ENCODE measurements around the gene ADAM10.

Gene ADAM10

GRCh38 chr15:58543664-58544335, 205.7 kb downstream of the ADAM10 start:
- Histone ChIP-seq H3K4me1 (ENCODE audit: control insufficient read depth, insufficient read depth, low read length) (no peaks in the 10 kb centered on the region), H3K9me3 (ENCODE audit: control insufficient read depth, low read length) (no peaks in the 10 kb centered on the region), H3K4me3 (ENCODE audit: insufficient read depth, low read depth, low read length) (no peak overlapping the region), H3K27me3 (ENCODE audit: control insufficient read depth, insufficient read depth, low read length, poor library complexity, severe bottlenecking) (no peaks in the 10 kb centered on the region), H3K27ac (ENCODE audit: insufficient read depth, low read depth, low read length, poor library complexity, severe bottlenecking) (no peak overlapping the region), H3K36me3 (ENCODE audit: control insufficient read depth, insufficient read depth, low read length) (no peaks in the 10 kb centered on the region)
- 89 to 93% methylated on average over 17 of the region's 17 CpGs for WGBS, 2 experiments

GRCh38 chr15:58541410-58542087, 208.0 kb downstream of the ADAM10 start:
- H3K27me3 ChIP-seq (ENCODE audit: control insufficient read depth, insufficient read depth, low read length, poor library complexity, severe bottlenecking) = no peaks in the 10 kb centered on the region
- no peak overlapping the region for H3K27ac ChIP-seq (ENCODE audit: insufficient read depth, low read depth, low read length, poor library complexity, severe bottlenecking)
- no peaks in the 10 kb centered on the region for H3K4me1 ChIP-seq (ENCODE audit: control insufficient read depth, insufficient read depth, low read length)
- no peaks in the 10 kb centered on the region for H3K36me3 ChIP-seq (ENCODE audit: control insufficient read depth, insufficient read depth, low read length)
- WGBS, 2 experiments = 90 to 91% methylated on average over 22 of the region's 22 CpGs
- no peak overlapping the region for H3K4me3 ChIP-seq (ENCODE audit: insufficient read depth, low read depth, low read length)
- no peaks in the 10 kb centered on the region for H3K9me3 ChIP-seq (ENCODE audit: control insufficient read depth, low read length)

- no peaks in the 10 kb centered on the region for H3K27me3 ChIP-seq (ENCODE audit: control insufficient read depth, insufficient read depth, low read length, poor library complexity, severe bottlenecking)
- no peak overlapping the region for H3K27ac ChIP-seq (ENCODE audit: insufficient read depth, low read depth, low read length, poor library complexity, severe bottlenecking)
- WGBS, 2 experiments = 78 to 95% methylated on average over 1 of the region's 1 CpG
These were observed 210.0 kb downstream of the ADAM10 start for GRCh38 chr15:58539548-58539947.

GRCh38 chr15:58538901-58539300, 210.6 kb downstream of the ADAM10 start:
- Histone ChIP-seq H3K4me1 (ENCODE audit: control insufficient read depth, insufficient read depth, low read length) (peaks cover 12% of the 10 kb centered on the region), H3K36me3 (ENCODE audit: control insufficient read depth, insufficient read depth, low read length) (no peaks in the 10 kb centered on the region), H3K9me3 (ENCODE audit: control insufficient read depth, low read length) (no peaks in the 10 kb centered on the region), H3K27me3 (ENCODE audit: control insufficient read depth, insufficient read depth, low read length, poor library complexity, severe bottlenecking) (no peaks in the 10 kb centered on the region), H3K4me3 (ENCODE audit: insufficient read depth, low read depth, low read length) (no peak overlapping the region), H3K27ac (ENCODE audit: insufficient read depth, low read depth, low read length, poor library complexity, severe bottlenecking) (no peak overlapping the region)
- 91 to 95% methylated on average over 2 to 3 of the region's 3 CpGs for WGBS, 2 experiments

More at GRCh38 chr15:58539548-58539947, 210.0 kb downstream of the ADAM10 start:
- Histone ChIP-seq H3K36me3 (ENCODE audit: control insufficient read depth, insufficient read depth, low read length) (no peaks in the 10 kb centered on the region), H3K9me3 (ENCODE audit: control insufficient read depth, low read length) (no peaks in the 10 kb centered on the region), H3K4me1 (ENCODE audit: control insufficient read depth, insufficient read depth, low read length) (peaks cover 12% of the 10 kb centered on the region), H3K4me3 (ENCODE audit: insufficient read depth, low read depth, low read length) (no peak overlapping the region)
